Common myeloid progenitor, CD34-positive (primary cell): ENCODE data around the gene TLCD3B.

Experiments used
- CTCF ChIA-PET: fragments of 350-600 bp; sonication (Branson Sonifier 250); formaldehyde crosslinking; loops from one replicate; lab custom pipeline; 2021; ENCODE audit warnings: antibody characterized with exemption; lab: Charles Lee
- POLR2A ChIA-PET: fragments of 350-600 bp; sonication (Branson Sonifier 250); formaldehyde crosslinking; loops from one replicate; lab custom pipeline; 2021; ENCODE audit warnings: antibody characterized with exemption; lab: Charles Lee
- DNase-seq, 3 donors: peaks; one replicate each; pipeline versions ENCODE4 v3.0.0 to v3.0.0-alpha.2; 2013
- H3K27ac ChIP-seq, 2 experiments: 1 replicate in 1 of 2; 2 replicates in 1 of 2; pipeline ENCODE4 v1.7.0; 2013; ENCODE audit warnings: inconsistent platforms in 2 of 2, low read length in 2 of 2, mild to moderate bottlenecking in 2 of 2, low read depth in 1 of 2, moderate library complexity in 1 of 2; ENCODE audit not compliant: severe bottlenecking in 2 of 2, insufficient read depth in 1 of 2, poor library complexity in 1 of 2
- H3K27me3 ChIP-seq, 5 experiments: replicated peaks in 2 of 5; 1 replicate in 3 of 5; 2 replicates in 2 of 5; pipeline versions ENCODE4 v1.6.1 to v1.7.0; 2013; ENCODE audit warnings: low read length in 4 of 5, mild to moderate bottlenecking in 2 of 5, moderate library complexity in 2 of 5, inconsistent platforms in 1 of 5; ENCODE audit not compliant: insufficient read depth in 5 of 5, control insufficient read depth in 4 of 5
- H3K36me3 ChIP-seq, 4 experiments: 1 replicate in 2 of 4; 2 replicates in 2 of 4; pipeline versions ENCODE4 v1.6.1 to v1.7.0; 2013; ENCODE audit warnings: low read length in 3 of 4, control low read depth in 1 of 4, mild to moderate bottlenecking in 1 of 4; ENCODE audit not compliant: control insufficient read depth in 4 of 4, insufficient read depth in 4 of 4
- H3K4me1 ChIP-seq, 4 experiments: 1 replicate in 3 of 4; 2 replicates in 1 of 4; pipeline versions ENCODE4 v1.6.1 to v1.7.1; 2013; ENCODE audit warnings: low read length in 3 of 4, mild to moderate bottlenecking in 3 of 4, control low read depth in 1 of 4, inconsistent platforms in 1 of 4, moderate library complexity in 1 of 4; ENCODE audit not compliant: control insufficient read depth in 4 of 4, insufficient read depth in 4 of 4; ENCODE audit errors: control extremely low read depth in 1 of 4
- H3K4me3 ChIP-seq, 7 experiments: 1 replicate in 4 of 7; 2 replicates in 3 of 7; pipeline versions ENCODE4 v1.5.1 to v1.7.0; 2013; ENCODE audit warnings: mild to moderate bottlenecking in 7 of 7, low read length in 6 of 7, moderate library complexity in 6 of 7, inconsistent platforms in 2 of 7, low read depth in 2 of 7, control low read depth in 1 of 7; ENCODE audit not compliant: insufficient read depth in 4 of 7, control insufficient read depth in 1 of 7; ENCODE audit errors: extremely low read depth in 1 of 7
- H3K9me3 ChIP-seq, 5 experiments: 1 replicate in 4 of 5; 2 replicates in 1 of 5; pipeline versions ENCODE4 v1.6.1 to v1.7.1; 2013; ENCODE audit warnings: low read length in 4 of 5, mild to moderate bottlenecking in 2 of 5, inconsistent platforms in 1 of 5, low read depth in 1 of 5, moderate library complexity in 1 of 5; ENCODE audit not compliant: control insufficient read depth in 4 of 5, insufficient read depth in 2 of 5; ENCODE audit errors: control extremely low read depth in 1 of 5
- WGBS: methylation state at CpG from one replicate; pipeline ENCODE4 v1.1.5; 2013; ENCODE audit not compliant: insufficient coverage; 5-methylcytosine and 5-hydroxymethylcytosine counted together

The TLCD3B gene

GRCh38 chr16:30006095-30006473, 25.0 kb downstream of the TLCD3B start:
- DNase-seq = no peak
- WGBS = 94% methylated on average over 17 of the region's 18 CpGs
- Histone ChIP-seq H3K9me3 (no peaks in the 10 kb centered on the region), H3K27ac (no peak overlapping the region), H3K27me3 (peaks cover 0 to 22% (median 6%) of the 10 kb centered on the region in 5 experiments), H3K36me3 (peaks cover 0 to 37% (median 12%) of the 10 kb centered on the region in 4 experiments), H3K4me3 (no peak overlapping the region), H3K4me1 (peaks cover 0 to 29% (median 24%) of the 10 kb centered on the region in 4 experiments)
- POLR2A ChIA-PET = no interaction called here
- CTCF ChIA-PET = interaction anchor here (0.6 to 1.5 kb wide), 13 partner anchors 9 to 414 kb away, joined by 3 to 6 read pairs (median 3); partner anchors contain the start of gene INO80E

DNA sequence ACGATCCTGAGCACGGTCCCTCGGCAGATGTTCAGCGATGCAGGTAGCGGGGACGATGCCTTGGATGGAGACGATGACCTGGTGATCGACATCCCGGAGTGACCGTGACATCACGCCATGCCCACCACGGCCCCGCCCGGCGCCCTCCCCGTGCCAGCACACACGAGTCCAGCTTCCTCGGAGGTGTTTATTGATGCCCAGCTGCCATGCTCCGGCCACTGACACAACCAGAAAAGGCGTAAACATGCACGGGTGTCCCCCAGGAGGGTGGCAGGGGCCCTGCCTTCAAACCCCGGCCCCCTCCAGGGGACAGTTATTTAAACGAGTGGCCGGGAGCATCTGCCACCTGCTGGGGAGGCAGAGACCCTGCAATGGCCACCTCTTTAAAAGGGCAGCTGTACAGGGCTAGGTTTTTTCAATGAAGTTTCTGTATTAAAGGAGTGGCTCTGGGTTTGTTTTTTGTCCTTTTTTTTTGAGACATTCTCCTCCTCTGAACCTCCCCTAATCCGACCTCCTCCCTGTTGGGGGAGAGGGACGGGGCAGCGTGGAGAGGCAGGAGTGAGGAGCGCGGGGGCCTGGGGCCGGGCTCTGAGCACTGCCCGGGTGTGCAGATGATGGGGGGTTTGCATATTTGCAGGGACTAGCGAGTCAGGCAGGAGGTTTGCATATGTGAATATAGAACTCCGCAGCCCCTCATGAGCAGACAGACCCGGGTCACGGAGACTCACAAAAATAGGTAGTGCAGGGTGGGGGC, 25.6 kb downstream of the TLCD3B start:
- peak; percentile 49 to 72 (median 69) for DNase-seq
- POLR2A ChIA-PET = interaction anchor here (0.5 kb wide), 1 partner anchor 286 kb away, joined by 3 read pairs; no protein-coding TSS in a partner anchor

GRCh38 chr16:30004811-30005242, 26.2 kb downstream of the TLCD3B start:
- ChIA-PET CTCF (interaction anchor here (0.7 to 1.8 kb wide), 11 partner anchors 13 to 306 kb away, joined by 3 to 6 read pairs (median 4); partner anchors contain the start of genes KCTD13, TAOK2 and TLCD3B), POLR2A (no interaction called here)
- H3K36me3 ChIP-seq = peaks cover 0 to 40% (median 22%) of the 10 kb centered on the region in 4 experiments
- DNase-seq = peak in 2 of 3 donors; percentile 43 to 57
- H3K27ac ChIP-seq = no peak overlapping the region
- H3K27me3 ChIP-seq = peaks cover 0 to 11% (median 2%) of the 10 kb centered on the region in 5 experiments
- H3K9me3 ChIP-seq = no peaks in the 10 kb centered on the region
- H3K4me1 ChIP-seq = peaks cover 0 to 18% (median 15%) of the 10 kb centered on the region in 4 experiments
- 13% methylated on average over 8 of the region's 11 CpGs for WGBS
- H3K4me3 ChIP-seq = peak overlapping the region in 2 of 7 experiments; percentile 10 to 11

More for the DNA sequence above, 25.6 kb downstream of the TLCD3B start:
- H3K36me3 ChIP-seq = peaks cover 0 to 37% (median 16%) of the 10 kb centered on the region in 4 experiments
- 78% methylated on average over 23 of the region's 35 CpGs for WGBS
- CTCF ChIA-PET = interaction anchor here (0.8 to 1.8 kb wide), 13 partner anchors 9 to 185 kb away, joined by 3 to 6 read pairs (median 4); partner anchors contain the start of genes INO80E, KCTD13, TAOK2 and TLCD3B
- peaks cover 0 to 18% (median 6%) of the 10 kb centered on the region in 5 experiments for H3K27me3 ChIP-seq
- peaks cover 0 to 23% (median 19%) of the 10 kb centered on the region in 4 experiments for H3K4me1 ChIP-seq
- no peak overlapping the region for H3K4me3 ChIP-seq
- H3K9me3 ChIP-seq = no peaks in the 10 kb centered on the region
- no peak overlapping the region for H3K27ac ChIP-seq

DNA sequence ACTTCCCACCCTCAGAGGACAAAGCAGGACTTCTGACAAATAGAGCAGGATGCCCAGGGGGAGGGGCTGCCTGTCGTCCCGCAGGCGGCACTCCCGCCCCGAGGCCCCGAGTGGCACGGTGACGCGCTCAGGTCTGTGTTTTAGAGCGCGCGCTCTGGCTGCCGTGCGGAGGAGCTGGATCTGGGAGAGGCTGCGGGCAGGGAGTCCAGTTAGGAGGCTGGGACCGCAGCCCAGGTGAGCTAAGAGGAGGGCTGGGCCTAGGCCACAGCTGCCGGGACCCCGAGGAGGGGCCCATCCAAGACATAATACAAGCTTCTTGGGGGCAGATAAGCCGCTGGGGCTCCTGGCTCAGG, 26.7 kb downstream of the TLCD3B start:
- POLR2A ChIA-PET = no interaction called here
- no peak overlapping the region for H3K4me3 ChIP-seq
- WGBS = 58% methylated on average over 11 of the region's 19 CpGs
- H3K27me3 ChIP-seq = peaks cover 0 to 7% (median 2%) of the 10 kb centered on the region in 5 experiments
- H3K4me1 ChIP-seq = peaks cover 0 to 18% (median 15%) of the 10 kb centered on the region in 4 experiments
- no peaks in the 10 kb centered on the region for H3K9me3 ChIP-seq
- CTCF ChIA-PET = interaction anchor here (0.6 to 1.8 kb wide), 11 partner anchors 13 to 305 kb away, joined by 3 to 6 read pairs (median 4); partner anchors contain the start of genes KCTD13, TAOK2 and TLCD3B
- peaks cover 0 to 44% (median 26%) of the 10 kb centered on the region in 4 experiments for H3K36me3 ChIP-seq
- no peak for DNase-seq
- H3K27ac ChIP-seq = peak overlapping the region in 1 of 2 experiments; percentile 14

DNA sequence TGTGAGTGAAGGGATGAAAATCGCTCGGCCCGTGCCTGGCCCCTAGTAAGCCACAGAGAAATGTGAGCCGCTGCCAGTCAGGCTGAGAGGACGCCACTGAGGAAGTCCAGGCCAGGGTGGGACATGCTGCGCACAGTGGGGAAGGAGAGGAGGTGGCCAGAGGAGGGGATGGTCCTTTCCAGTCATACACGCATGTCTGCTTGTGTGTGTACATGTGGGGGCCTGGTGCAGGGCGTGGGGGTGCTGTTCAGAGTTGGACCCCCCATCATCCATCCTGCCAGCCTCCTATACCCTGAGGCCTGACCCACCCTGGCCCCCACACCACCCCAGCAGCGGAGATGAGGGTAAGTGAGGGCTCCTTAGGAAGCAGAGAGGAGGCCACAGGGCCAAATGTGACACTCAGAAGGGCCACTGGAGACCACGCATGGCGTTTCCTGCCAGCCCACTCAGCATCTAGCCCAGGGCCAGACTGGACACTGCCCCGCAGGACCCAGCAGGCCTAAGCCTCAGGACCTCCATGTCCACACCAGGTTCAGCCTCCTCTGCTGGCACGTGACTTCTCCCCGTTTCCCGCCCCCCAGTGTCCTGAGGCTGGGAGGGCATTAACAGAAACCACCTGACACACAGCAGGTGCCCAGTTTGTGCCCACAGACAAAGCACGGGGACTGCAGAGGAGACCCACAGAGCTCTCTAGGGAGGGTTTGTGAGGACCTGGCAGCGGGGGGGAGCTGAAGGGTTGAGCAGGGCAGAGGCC, 27.2 kb downstream of the TLCD3B start:
- WGBS = 93% methylated on average over 17 of the region's 17 CpGs
- ChIA-PET CTCF (interaction anchor here (0.6 to 1.8 kb wide), 10 partner anchors 14 to 305 kb away, joined by 3 to 6 read pairs (median 4); partner anchors contain the start of genes KCTD13, TAOK2 and TLCD3B), POLR2A (no interaction called here)

DNA sequence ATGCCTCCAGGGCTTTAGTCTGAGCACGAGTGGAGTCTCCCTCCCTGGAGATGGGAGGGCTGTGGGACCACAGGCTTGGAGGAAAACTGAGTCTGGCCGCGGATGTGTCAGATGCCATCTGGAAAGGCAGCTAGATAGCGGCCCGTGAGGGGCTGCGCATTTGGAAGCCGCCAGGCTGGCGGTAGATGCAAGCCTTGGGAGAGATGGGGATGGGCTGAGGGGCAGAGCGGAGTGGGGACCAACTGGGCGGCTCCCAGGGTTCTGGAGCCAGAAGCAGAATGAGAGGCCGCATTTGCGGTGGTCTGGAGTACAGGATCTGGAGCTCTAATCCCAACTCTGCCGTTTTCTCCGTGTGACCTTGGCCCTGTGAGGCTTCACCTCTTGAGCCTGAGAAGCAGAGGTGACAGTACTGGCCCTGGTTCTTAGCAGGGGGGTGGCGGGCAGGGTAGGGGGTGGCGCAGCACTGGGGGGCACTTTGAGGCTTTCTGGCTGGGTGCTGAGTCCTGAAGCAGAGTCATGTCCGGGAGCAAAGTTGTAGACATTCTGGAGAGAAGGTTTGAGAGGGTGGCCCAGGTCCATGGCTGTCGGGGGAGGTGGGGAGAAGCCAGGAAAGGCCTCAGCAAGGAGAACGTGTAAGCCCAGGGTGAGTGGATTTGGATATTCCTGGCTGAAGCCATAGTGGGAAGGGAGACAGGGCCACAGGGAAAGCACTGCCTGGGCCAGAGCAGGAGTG, 28.3 kb downstream of the TLCD3B start:
- WGBS = 98% methylated on average over 16 of the region's 19 CpGs
- Histone ChIP-seq H3K27me3 (no peaks in the 10 kb centered on the region), H3K4me3 (no peak overlapping the region), H3K9me3 (no peaks in the 10 kb centered on the region), H3K27ac (no peak overlapping the region), H3K4me1 (peaks cover 0 to 18% (median 15%) of the 10 kb centered on the region in 4 experiments), H3K36me3 (peaks cover 0 to 52% (median 30%) of the 10 kb centered on the region in 4 experiments)
- ChIA-PET POLR2A (no interaction called here), CTCF (no interaction called here)
- no peak for DNase-seq

More for the DNA sequence above, 27.2 kb downstream of the TLCD3B start:
- Histone ChIP-seq H3K27me3 (peaks cover 0 to 2% (median 0%) of the 10 kb centered on the region in 5 experiments), H3K36me3 (peaks cover 0 to 49% (median 29%) of the 10 kb centered on the region in 4 experiments), H3K9me3 (no peaks in the 10 kb centered on the region), H3K27ac (peak overlapping the region in 1 of 2 experiments; percentile 14), H3K4me3 (no peak overlapping the region), H3K4me1 (peaks cover 0 to 18% (median 15%) of the 10 kb centered on the region in 4 experiments)
- DNase-seq = no peak
